DND-41 (cell line): ENCODE measurements around the gene PLD1.

Experiments
- ATAC-seq: fragments of 200-7000 bp; cut with Tn5 transposase; 3 replicates; pipeline ENCODE4 v1.9.1; 2021; ENCODE audit warnings: low read depth; ENCODE audit not compliant: insufficient read depth
- DNase-seq: peaks from one replicate; pipeline ENCODE4 v3.0.0-alpha.2; 2020
- H2AFZ ChIP-seq: 2 replicates; pipeline ENCODE4 v1.6.0; 2012; ENCODE audit warnings: low read depth, low read length
- H3K27ac ChIP-seq: 2 replicates; pipeline ENCODE4 v1.5.1; 2012; ENCODE audit warnings: low read length, inconsistent platforms
- H3K27me3 ChIP-seq: fragments of 200-600 bp; sonication (generic); 2 replicates; pipeline ENCODE4 v1.6.0; 2012; ENCODE audit warnings: low read length, mild to moderate bottlenecking, inconsistent platforms; ENCODE audit not compliant: insufficient read depth, poor library complexity
- H3K36me3 ChIP-seq: 2 replicates; pipeline ENCODE4 v1.5.1; 2012; ENCODE audit warnings: low read length, inconsistent platforms; ENCODE audit not compliant: insufficient read depth
- H3K4me1 ChIP-seq: 2 replicates; pipeline ENCODE4 v1.5.1; 2012; ENCODE audit warnings: mild to moderate bottlenecking, low read length; ENCODE audit not compliant: insufficient read depth
- H3K4me2 ChIP-seq: 2 replicates; pipeline ENCODE4 v1.6.0; 2012; ENCODE audit warnings: mild to moderate bottlenecking, moderate library complexity, low read length, inconsistent platforms; ENCODE audit not compliant: insufficient read depth
- H3K4me3 ChIP-seq, 2 experiments: fragments of 200-600 bp in 1 of 2; shearing (Covaris generic) in 1 of 2; 2 replicates each; pipeline ENCODE4 v1.5.1; 2012 to 2016; ENCODE audit warnings: inconsistent platforms in 2 of 2, low read length in 2 of 2, mild to moderate bottlenecking in 2 of 2, low read depth in 1 of 2, moderate library complexity in 1 of 2
- H3K79me2 ChIP-seq: 2 replicates; pipeline ENCODE4 v1.6.0; 2012; ENCODE audit warnings: low read length, inconsistent platforms; ENCODE audit not compliant: insufficient read depth
- H3K9ac ChIP-seq: 2 replicates; pipeline ENCODE4 v1.6.0; 2012; ENCODE audit warnings: low read depth, mild to moderate bottlenecking, inconsistent platforms, low read length, moderate library complexity
- H3K9me3 ChIP-seq: 2 replicates; pipeline ENCODE4 v1.5.1; 2012; ENCODE audit warnings: low read length, moderate library complexity, mild to moderate bottlenecking, inconsistent platforms; ENCODE audit not compliant: insufficient read depth, severe bottlenecking
- H4K20me1 ChIP-seq: 2 replicates; pipeline ENCODE4 v1.6.0; 2012; ENCODE audit warnings: low read length; ENCODE audit not compliant: insufficient read depth
- EZH2 ChIP-seq: IDR thresholded peaks from 3 replicates; pipeline ENCODE4 v1.6.1; 2012; ENCODE audit warnings: borderline replicate concordance, low read depth, mild to moderate bottlenecking, moderate library complexity, low read length, inconsistent platforms; ENCODE audit not compliant: severe bottlenecking
- TF ChIP-seq, protein P1 (sequence below): IDR thresholded peaks from 2 replicates; pipeline ENCODE4 v1.5.1; 2012; ENCODE audit warnings: borderline replicate concordance, low read length, moderate library complexity, mild to moderate bottlenecking; ENCODE audit not compliant: poor library complexity, severe bottlenecking; ENCODE audit errors: extremely low read depth

The PLD1 gene

DNA sequence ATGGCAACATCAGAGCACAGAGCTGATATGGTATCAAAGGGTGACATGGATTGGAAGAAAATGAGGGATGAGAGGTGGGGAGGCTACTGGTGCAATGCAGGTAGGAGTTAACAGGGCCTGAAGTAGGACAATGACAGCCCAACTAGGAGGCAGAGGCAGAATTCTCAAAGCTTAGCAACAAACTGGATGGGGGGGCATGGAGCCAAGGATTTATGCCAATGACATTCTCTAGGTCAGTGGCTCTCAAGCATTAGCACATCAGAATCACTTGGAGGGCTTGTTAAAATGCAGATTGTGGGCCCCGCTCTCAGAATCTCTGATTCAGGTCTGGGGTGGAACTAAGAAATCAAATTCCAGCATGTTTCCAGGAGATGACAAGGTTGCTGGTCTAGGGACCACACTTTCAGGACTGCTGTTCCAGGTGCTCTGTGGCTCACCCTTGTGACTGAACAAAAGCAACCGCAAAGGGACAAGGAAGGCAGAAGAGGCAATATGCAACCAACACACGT lies 252.0 kb downstream of the PLD1 start:
- Histone ChIP-seq H3K4me3 (no peak overlapping the region), H3K27me3 (peaks cover 11% of the 10 kb centered on the region), H3K9me3 (no peaks in the 10 kb centered on the region), H3K27ac (no peak overlapping the region), H3K4me1 (no peaks in the 10 kb centered on the region), H2AFZ (no peak overlapping the region), H4K20me1 (no peaks in the 10 kb centered on the region), H3K36me3 (no peaks in the 10 kb centered on the region), H3K79me2 (no peaks in the 10 kb centered on the region), H3K9ac (no peak overlapping the region), H3K4me2 (no peak overlapping the region)
- no peak for ATAC-seq
- no peak for DNase-seq
- no peak for TF ChIP-seq EZH2
- TF ChIP-seq, protein P1, sequence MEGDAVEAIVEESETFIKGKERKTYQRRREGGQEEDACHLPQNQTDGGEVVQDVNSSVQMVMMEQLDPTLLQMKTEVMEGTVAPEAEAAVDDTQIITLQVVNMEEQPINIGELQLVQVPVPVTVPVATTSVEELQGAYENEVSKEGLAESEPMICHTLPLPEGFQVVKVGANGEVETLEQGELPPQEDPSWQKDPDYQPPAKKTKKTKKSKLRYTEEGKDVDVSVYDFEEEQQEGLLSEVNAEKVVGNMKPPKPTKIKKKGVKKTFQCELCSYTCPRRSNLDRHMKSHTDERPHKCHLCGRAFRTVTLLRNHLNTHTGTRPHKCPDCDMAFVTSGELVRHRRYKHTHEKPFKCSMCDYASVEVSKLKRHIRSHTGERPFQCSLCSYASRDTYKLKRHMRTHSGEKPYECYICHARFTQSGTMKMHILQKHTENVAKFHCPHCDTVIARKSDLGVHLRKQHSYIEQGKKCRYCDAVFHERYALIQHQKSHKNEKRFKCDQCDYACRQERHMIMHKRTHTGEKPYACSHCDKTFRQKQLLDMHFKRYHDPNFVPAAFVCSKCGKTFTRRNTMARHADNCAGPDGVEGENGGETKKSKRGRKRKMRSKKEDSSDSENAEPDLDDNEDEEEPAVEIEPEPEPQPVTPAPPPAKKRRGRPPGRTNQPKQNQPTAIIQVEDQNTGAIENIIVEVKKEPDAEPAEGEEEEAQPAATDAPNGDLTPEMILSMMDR, result no peak

DNA sequence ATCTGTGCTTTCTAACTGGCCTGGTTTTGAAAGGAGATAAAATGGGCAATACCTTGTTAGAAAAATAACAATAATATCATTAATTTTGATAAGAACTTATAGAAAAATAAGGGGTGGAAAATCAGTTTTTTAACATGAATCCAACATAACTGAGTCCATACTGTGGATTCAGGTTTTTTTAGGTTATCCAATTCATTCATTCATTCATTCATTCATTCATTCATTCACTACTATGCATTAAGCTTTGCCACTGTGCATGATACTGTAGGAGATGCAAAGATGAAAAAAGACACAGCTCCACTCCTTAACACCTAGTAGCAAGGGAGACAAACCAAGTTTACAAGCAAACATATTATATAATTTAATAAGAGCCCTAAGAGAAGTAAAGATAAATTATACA lies 253.1 kb downstream of the PLD1 start:
- Histone ChIP-seq H3K9me3 (no peaks in the 10 kb centered on the region), H3K4me2 (no peak overlapping the region), H4K20me1 (no peaks in the 10 kb centered on the region), H3K9ac (no peak overlapping the region), H3K27ac (no peak overlapping the region), H2AFZ (no peak overlapping the region), H3K4me3 (no peak overlapping the region), H3K79me2 (no peaks in the 10 kb centered on the region), H3K4me1 (no peaks in the 10 kb centered on the region), H3K27me3 (peaks cover 11% of the 10 kb centered on the region), H3K36me3 (no peaks in the 10 kb centered on the region)
- DNase-seq (no peak), ATAC-seq (no peak)
- TF ChIP-seq, protein P1, result no peak
- TF ChIP-seq EZH2, result no peak

DNA sequence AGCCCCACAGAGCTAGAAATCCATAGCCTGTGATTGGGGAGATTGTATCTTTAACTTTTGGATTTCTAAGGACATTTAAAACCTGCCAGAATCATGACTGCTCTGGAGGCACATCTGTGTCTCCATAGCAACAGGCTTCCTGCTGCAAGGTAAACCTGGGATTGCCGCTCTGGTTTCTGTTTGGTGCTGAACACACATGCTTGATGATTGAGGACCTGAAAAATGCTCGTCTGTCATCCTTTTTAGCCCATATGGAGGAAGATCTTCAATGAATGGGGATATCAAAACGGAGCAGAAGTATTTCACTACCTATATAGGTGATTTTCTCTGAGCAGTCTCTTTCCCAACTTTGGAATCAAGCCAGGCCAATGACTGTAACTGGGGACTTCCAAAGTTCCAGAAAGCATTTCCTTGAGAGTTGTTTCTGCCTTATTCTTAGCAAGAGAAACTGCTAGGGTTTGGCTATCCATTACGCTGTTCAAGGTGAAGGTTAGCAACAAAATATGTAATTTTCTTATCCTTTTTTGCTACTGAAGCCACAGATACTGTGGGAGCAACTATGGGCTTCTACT lies 253.6 kb downstream of the PLD1 start:
- DNase-seq (no peak), ATAC-seq (no peak)
- no peaks in the 10 kb centered on the region for H3K36me3 ChIP-seq
- H3K9me3 ChIP-seq, result no peaks in the 10 kb centered on the region
- no peak overlapping the region for H3K4me2 ChIP-seq
- no peaks in the 10 kb centered on the region for H3K4me1 ChIP-seq
- H2AFZ ChIP-seq, result no peak overlapping the region
- peaks cover 11% of the 10 kb centered on the region for H3K27me3 ChIP-seq
- no peaks in the 10 kb centered on the region for H4K20me1 ChIP-seq
- H3K4me3 ChIP-seq, result no peak overlapping the region
- H3K9ac ChIP-seq, result no peak overlapping the region
- no peaks in the 10 kb centered on the region for H3K79me2 ChIP-seq
- TF ChIP-seq EZH2, result no peak
- TF ChIP-seq, protein P1, result no peak
- H3K27ac ChIP-seq, result no peak overlapping the region

DNA sequence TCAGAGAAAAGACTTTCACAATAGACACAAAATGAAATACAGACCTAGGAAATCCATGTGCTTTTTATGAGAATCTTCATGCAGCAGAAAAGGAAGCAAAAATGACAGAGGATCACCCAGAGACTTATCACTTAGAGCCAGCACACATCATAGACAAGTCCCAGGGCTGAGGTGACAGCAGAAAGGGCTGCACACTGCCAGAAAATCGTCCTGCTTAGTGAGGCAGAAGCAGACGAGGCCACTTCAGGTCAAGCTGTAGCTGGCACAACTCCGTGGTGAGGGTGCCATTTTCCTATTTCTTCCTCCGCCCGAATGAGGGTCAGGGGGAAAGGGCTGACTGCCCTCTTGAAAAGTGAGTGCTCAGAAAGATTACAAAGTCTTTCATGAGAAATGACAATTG lies 254.1 kb downstream of the PLD1 start:
- Histone ChIP-seq H3K79me2 (no peaks in the 10 kb centered on the region), H2AFZ (no peak overlapping the region), H3K4me1 (no peaks in the 10 kb centered on the region), H3K27me3 (peaks cover 8% of the 10 kb centered on the region), H3K27ac (no peak overlapping the region), H3K36me3 (no peaks in the 10 kb centered on the region), H3K9me3 (no peaks in the 10 kb centered on the region), H3K4me2 (no peak overlapping the region), H4K20me1 (no peaks in the 10 kb centered on the region), H3K9ac (no peak overlapping the region), H3K4me3 (no peak overlapping the region)
- no peak for ATAC-seq
- DNase-seq, result no peak
- no peak for TF ChIP-seq EZH2
- TF ChIP-seq, protein P1, result no peak
